K562 (cell line): ENCODE data around the gene NPR3.

Experiments
- BRD9 ChIP-seq: fragments of 450-650 bp; IDR thresholded peaks from 2 replicates; pipeline ENCODE4 v1.6.1; 2018; ENCODE audit warnings: low read depth; ENCODE audit not compliant: partially characterized antibody
- KAT7 ChIP-seq: sonication (generic); formaldehyde crosslinking; IDR thresholded peaks from 2 replicates; pipeline ENCODE4 v1.8.0; 2022; ENCODE audit warnings: missing genetic modification reagents, mild to moderate bottlenecking, borderline replicate concordance
- KDM1A ChIP-seq, 2 experiments: fragments of 450-650 bp; IDR thresholded peaks; 2 replicates each; pipeline ENCODE4 v1.6.1; 2016; ENCODE audit warnings: mild to moderate bottlenecking in 2 of 2
- POLR2A ChIP-seq: fragments of 450-650 bp; conservative IDR thresholded peaks from 2 replicates; pipeline ENCODE4 v1.6.1; 2016
- ZC3H11A ChIP-seq: IDR thresholded peaks from 2 replicates; pipeline ENCODE4 v1.6.1; 2012; ENCODE audit warnings: low read depth, low read length, improper control_type of control experiment
- TF ChIP-seq, protein P1 (sequence below), 2 experiments: fragments of 450-650 bp; IDR thresholded peaks; 2 replicates each; pipeline ENCODE4 v1.6.1; 2016; ENCODE audit warnings: mild to moderate bottlenecking in 2 of 2, borderline replicate concordance in 1 of 2, low read depth in 1 of 2, moderate library complexity in 1 of 2
- TF ChIP-seq, protein P2 (sequence below), 3 experiments: IDR thresholded peaks in 2 of 3; conservative IDR thresholded peaks in 1 of 3; 2 replicates each; pipeline ENCODE4 v1.5.1; 2011 to 2012; ENCODE audit warnings: low read length in 3 of 3, mild to moderate bottlenecking in 3 of 3, control low read depth in 2 of 3, improper control_type of control experiment in 1 of 3, inconsistent platforms in 1 of 3, low read depth in 1 of 3, mixed read lengths in 1 of 3, moderate library complexity in 1 of 3; ENCODE audit not compliant: insufficient read depth in 2 of 3
- TF ChIP-seq, protein P3 (sequence below): fragments of 250-450 bp; sonication (Bioruptor Pico); IDR thresholded peaks from 2 replicates; pipeline ENCODE4 v1.5.0; 2020; ENCODE audit warnings: mild to moderate bottlenecking, borderline replicate concordance
- TF ChIP-seq, protein P4 (sequence below): sonication (generic); formaldehyde crosslinking; IDR thresholded peaks from 2 replicates; pipeline ENCODE4 v1.9.0; 2022; ENCODE audit warnings: mild to moderate bottlenecking, missing genetic modification reagents

DNA sequence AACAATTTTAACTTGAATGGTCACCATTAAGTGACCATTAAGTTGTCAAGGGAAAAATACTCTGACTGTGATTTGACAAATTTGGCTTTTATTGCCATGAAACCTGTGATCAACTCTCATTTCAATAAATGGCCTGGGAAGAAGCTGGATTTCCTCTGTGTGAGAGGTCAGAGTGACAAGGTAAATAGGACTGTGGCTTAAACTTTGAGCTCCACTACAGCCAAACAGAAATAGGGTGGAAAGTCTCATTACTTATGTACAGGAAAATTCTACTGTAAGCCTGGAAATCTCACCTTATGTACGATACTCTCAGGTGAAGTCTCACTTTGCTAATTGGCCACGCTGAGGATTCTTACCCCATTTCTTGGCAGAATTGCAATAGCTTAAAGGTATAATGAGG, 67.3 kb downstream of the NPR3 start:
- TF ChIP-seq, protein P1, sequence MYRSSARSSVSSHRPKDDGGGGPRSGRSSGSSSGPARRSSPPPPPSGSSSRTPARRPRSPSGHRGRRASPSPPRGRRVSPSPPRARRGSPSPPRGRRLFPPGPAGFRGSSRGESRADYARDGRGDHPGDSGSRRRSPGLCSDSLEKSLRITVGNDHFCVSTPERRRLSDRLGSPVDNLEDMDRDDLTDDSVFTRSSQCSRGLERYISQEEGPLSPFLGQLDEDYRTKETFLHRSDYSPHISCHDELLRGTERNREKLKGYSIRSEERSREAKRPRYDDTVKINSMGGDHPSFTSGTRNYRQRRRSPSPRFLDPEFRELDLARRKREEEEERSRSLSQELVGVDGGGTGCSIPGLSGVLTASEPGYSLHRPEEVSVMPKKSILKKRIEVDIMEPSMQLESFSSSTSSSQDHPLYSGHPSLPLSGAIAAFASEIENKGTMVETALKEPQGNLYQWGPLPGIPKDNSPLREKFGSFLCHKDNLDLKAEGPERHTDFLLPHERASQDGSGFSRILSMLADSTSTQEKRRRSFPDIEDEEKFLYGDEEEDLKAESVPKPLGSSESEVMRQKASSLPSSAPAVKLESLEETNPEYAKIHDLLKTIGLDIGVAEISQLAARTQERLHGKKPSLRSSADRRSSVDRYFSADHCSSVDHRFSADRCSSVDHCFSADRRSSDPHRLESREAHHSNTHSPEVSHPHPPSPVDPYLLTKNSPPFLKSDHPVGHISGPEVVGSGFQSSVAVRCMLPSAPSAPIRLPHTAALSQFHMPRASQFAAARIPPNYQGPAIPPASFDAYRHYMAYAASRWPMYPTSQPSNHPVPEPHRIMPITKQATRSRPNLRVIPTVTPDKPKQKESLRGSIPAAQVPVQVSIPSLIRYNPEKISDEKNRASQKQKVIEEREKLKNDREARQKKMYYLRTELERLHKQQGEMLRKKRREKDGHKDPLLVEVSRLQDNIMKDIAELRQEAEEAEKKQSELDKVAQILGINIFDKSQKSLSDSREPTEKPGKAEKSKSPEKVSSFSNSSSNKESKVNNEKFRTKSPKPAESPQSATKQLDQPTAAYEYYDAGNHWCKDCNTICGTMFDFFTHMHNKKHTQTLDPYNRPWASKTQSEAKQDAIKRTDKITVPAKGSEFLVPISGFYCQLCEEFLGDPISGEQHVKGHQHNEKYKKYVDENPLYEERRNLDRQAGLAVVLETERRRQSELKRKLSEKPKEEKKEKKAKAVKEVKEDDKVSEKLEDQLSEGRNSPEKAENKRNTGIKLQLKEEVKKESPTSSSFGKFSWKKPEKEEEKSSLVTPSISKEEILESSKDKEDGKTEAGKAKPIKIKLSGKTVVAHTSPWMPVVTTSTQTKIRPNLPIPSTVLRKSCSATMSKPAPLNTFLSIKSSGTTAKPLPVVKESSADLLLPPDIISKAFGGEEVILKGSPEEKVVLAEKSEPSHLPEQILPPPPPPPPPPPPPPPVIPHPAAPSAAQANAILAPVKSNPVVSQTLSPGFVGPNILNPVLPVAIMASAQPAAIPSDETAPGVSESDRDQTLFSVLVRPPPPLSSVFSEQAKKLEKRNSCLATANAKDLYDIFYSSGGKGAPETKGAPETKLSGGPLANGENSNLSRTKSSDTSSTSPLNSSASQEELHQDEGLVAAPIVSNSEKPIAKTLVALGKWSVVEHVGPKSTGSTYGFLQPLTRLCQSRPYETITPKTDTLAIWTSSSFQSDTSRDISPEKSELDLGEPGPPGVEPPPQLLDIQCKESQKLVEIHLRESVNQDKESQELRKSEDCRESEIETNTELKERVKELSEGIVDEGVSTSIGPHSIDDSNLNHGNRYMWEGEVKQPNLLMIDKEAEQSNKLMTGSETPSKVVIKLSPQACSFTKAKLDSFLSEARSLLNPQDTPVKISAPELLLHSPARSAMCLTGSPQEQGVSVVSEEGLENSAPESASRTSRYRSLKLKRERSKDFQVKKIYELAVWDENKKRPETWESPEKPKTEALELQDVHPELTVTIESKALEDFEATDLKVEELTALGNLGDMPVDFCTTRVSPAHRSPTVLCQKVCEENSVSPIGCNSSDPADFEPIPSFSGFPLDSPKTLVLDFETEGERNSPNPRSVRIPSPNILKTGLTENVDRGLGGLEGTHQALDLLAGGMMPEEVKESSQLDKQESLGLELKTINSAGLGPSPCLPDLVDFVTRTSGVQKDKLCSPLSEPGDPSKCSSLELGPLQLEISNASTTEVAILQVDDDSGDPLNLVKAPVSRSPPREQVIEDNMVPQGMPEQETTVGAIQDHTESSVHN (IDR thresholded peaks at IDR 0.05; ENCODE audit: borderline replicate concordance in 1 of 2, low read depth in 1 of 2) = no peak
- TF ChIP-seq, protein P2, sequence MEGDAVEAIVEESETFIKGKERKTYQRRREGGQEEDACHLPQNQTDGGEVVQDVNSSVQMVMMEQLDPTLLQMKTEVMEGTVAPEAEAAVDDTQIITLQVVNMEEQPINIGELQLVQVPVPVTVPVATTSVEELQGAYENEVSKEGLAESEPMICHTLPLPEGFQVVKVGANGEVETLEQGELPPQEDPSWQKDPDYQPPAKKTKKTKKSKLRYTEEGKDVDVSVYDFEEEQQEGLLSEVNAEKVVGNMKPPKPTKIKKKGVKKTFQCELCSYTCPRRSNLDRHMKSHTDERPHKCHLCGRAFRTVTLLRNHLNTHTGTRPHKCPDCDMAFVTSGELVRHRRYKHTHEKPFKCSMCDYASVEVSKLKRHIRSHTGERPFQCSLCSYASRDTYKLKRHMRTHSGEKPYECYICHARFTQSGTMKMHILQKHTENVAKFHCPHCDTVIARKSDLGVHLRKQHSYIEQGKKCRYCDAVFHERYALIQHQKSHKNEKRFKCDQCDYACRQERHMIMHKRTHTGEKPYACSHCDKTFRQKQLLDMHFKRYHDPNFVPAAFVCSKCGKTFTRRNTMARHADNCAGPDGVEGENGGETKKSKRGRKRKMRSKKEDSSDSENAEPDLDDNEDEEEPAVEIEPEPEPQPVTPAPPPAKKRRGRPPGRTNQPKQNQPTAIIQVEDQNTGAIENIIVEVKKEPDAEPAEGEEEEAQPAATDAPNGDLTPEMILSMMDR (IDR thresholded peaks at IDR 0.05 in 2 of 3, conservative IDR thresholded peaks at IDR 0.05 in 1 of 3; ENCODE audit: insufficient read depth in 2 of 3, low read depth in 1 of 3, low read length in 3 of 3) = no peak
- TF ChIP-seq KAT7 (CRISPR knock-in tag) (no peak), POLR2A (no peak), KDM1A (IDR thresholded peaks at IDR 0.05) (no peak), ZC3H11A (no peak), BRD9 (no peak)
- TF ChIP-seq, protein P3, sequence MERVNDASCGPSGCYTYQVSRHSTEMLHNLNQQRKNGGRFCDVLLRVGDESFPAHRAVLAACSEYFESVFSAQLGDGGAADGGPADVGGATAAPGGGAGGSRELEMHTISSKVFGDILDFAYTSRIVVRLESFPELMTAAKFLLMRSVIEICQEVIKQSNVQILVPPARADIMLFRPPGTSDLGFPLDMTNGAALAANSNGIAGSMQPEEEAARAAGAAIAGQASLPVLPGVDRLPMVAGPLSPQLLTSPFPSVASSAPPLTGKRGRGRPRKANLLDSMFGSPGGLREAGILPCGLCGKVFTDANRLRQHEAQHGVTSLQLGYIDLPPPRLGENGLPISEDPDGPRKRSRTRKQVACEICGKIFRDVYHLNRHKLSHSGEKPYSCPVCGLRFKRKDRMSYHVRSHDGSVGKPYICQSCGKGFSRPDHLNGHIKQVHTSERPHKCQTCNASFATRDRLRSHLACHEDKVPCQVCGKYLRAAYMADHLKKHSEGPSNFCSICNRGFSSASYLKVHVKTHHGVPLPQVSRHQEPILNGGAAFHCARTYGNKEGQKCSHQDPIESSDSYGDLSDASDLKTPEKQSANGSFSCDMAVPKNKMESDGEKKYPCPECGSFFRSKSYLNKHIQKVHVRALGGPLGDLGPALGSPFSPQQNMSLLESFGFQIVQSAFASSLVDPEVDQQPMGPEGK (CRISPR knock-in tag) = no peak
- TF ChIP-seq, protein P4, sequence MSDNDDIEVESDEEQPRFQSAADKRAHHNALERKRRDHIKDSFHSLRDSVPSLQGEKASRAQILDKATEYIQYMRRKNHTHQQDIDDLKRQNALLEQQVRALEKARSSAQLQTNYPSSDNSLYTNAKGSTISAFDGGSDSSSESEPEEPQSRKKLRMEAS (CRISPR knock-in tag) = no peak
